Fibroblast of villous mesenchyme (primary cell): ENCODE data around the gene UNC5C. TPM values are rescaled to one million over a fixed set of nuclear protein-coding genes. Genes with fewer than 3 reads are reported as not detected.
A peak's percentile ranks its signal among the peaks of the same experiment; 100 is the strongest.

Source experiments
- DNase-seq: peaks from one replicate; pipeline ENCODE4 v3.0.0-alpha.2; 2010; ENCODE audit warnings: low read depth
- H3K4me3 ChIP-seq: 2 replicates; pipeline ENCODE4 v1.5.1; 2011; ENCODE audit warnings: low read depth, mild to moderate bottlenecking, low read length
- total RNA-seq: library from RNA; depleted of rRNA; stranded (reverse); fragments of >200 nt; gene quantifications from 2 replicates; pipeline ENCODE4 v1.2.3, GENCODE V29; 2012
- TF ChIP-seq, protein P1 (sequence below): IDR thresholded peaks from 2 replicates; pipeline ENCODE4 v1.5.1; 2012; ENCODE audit warnings: low read depth, mild to moderate bottlenecking, low read length; ENCODE audit not compliant: insufficient read depth

The UNC5C gene
- under 0.01 and 0.43 TPM in 2 replicates for total RNA-seq

DNA sequence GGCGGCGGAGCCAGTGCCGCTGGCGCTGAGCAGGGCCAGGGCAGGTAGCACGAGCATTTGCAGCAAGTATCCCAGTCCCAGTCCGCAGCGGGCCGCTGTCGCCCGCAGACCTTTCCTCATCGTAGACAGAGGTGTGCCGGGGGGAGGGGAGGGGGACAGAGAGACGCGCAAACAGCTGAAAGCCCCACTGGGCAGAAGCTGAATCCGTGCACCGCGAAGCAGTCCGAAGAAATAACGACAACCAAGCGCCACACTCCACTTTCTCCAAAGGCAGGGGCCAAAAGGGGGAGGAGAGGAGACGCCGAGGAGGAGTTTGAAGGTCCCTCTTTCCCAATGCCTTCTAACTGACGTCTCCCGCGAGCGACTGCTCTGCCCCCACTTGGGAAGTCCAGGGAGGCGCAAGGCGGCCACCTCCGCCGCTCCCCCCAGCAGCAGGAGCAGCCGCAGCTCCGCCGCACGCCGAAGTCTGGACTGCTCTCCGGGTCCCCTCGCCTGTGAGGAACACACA, at the start of gene UNC5C:
UNC5C (minus strand) TSS at position 236 of the 508 bp plus-strand sequence.
- H3K4me3 ChIP-seq, result peak within 1 kb of the TSS; percentile 70
- TF ChIP-seq, protein P1, sequence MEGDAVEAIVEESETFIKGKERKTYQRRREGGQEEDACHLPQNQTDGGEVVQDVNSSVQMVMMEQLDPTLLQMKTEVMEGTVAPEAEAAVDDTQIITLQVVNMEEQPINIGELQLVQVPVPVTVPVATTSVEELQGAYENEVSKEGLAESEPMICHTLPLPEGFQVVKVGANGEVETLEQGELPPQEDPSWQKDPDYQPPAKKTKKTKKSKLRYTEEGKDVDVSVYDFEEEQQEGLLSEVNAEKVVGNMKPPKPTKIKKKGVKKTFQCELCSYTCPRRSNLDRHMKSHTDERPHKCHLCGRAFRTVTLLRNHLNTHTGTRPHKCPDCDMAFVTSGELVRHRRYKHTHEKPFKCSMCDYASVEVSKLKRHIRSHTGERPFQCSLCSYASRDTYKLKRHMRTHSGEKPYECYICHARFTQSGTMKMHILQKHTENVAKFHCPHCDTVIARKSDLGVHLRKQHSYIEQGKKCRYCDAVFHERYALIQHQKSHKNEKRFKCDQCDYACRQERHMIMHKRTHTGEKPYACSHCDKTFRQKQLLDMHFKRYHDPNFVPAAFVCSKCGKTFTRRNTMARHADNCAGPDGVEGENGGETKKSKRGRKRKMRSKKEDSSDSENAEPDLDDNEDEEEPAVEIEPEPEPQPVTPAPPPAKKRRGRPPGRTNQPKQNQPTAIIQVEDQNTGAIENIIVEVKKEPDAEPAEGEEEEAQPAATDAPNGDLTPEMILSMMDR, result no peak
- peak; percentile 64 for DNase-seq

- DNase-seq, result no peak
- TF ChIP-seq, protein P1, result no peak
- no peak overlapping the region for H3K4me3 ChIP-seq
Observed at GRCh38 chr4:95596676-95597075, 47.9 kb upstream of the UNC5C start.

- TF ChIP-seq, protein P1, result no peak
- no peak for DNase-seq
- no peak overlapping the region for H3K4me3 ChIP-seq
Observed at GRCh38 chr4:95594629-95595028, 45.9 kb upstream of the UNC5C start.

GRCh38 chr4:95594013-95594412, 45.2 kb upstream of the UNC5C start:
- TF ChIP-seq, protein P1, result no peak
- DNase-seq, result no peak

GRCh38 chr4:95591278-95591677, 42.5 kb upstream of the UNC5C start:
- peak; percentile 50 for DNase-seq
- TF ChIP-seq, protein P1, result no peak
- no peak overlapping the region for H3K4me3 ChIP-seq

More at GRCh38 chr4:95594013-95594412, 45.2 kb upstream of the UNC5C start:
- H3K4me3 ChIP-seq, result no peak overlapping the region

DNA sequence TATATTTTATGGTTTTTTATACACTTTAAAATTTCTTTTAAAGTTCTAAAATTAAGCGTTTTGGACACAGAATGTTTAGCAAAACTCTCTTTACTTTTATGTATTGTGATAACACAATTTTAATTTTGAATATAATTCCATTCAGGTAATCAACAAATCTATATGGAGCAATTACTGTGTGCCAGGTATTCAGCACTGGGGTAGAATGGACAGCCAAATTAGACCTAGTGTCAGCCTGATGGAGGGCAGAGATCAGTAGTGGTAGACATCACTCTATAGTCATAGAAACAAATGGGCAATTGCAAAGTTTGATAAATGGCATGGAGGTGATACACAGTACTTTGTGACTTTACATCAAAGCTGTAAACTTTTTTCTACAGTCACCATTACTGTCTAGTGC, 41.8 kb upstream of the UNC5C start:
- H3K4me3 ChIP-seq, result no peak overlapping the region
- TF ChIP-seq, protein P1, result no peak
- DNase-seq, result no peak

DNA sequence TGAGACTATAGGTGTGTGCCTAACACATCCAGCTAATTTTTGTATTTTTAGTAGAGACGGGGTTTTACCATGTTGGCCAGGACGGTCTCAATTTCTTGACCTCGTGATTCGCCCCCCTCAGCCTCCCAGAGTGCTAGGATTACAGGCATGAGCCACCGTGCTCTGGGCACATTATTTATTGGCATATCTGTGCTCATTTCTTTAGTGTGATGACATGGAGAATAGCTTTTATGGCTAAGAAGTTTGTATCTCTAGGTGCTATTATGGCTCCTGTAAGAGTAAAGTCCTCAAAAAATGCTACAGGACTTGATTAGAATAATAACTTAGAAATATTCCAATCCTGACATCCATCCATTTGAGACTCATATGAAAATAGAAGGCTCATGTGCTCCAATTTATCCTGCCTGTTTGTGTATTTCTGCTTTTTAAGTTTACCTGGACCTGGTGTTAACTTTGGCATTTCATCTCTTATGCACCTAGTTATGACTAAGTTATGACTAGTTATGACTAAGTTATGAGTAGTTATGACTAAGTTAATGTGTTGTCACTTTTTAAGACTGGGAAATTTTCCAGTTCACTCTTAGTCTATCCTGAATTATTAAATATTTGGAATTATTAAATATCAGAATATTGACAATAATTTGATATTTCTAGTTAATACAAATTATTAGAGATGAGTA, 36.4 kb upstream of the UNC5C start:
- H3K4me3 ChIP-seq, result no peak overlapping the region
- TF ChIP-seq, protein P1, result no peak
- DNase-seq, result no peak
